Measurements from ENCODE around the gene SHANK2.

Gene SHANK2

DNA sequence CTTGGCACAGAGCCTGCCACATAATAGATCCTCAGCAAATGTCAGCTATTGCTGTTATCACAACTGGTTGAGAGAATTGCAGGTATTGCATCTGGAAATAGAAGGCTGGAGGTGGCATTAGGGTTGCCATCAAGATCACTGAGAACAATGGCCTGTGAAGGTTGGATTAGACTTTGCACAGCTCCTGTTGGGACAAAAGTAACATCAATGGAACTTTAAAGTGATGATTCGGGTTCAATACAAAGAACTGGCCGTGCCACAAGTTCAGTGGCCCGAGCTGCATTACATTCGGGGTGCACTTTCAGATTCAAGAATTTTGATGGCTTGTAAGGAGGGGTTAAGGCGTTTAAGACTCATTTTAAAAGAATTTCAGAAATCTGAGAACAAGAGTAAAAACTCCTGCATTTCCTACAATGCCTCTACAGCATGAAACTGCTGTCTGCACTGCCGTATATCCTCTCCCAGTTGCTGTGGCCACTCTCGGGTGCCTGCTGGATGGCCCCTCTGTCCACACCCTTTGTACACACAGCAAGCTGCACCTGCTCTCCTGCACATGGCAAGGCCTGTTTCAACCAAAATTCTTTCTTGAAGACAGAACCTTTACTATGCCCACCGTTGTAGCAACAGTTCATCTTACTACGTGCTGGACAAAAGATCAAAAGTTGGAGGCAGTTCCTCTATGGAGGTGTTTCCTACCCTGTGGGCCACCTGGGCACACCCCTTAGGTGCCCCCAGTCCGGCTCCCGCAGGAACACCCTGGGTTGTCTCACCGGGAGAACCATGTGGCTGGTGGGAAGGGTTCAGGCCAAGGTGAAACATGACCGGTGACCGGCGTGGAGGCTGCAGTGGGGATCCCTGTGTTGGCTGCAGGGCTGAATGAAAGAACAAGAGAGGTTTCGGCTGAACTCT is 17.5 kb upstream of the SHANK2 start:
- DNase-seq (ENCODE audit: low read depth): no peak

DNA sequence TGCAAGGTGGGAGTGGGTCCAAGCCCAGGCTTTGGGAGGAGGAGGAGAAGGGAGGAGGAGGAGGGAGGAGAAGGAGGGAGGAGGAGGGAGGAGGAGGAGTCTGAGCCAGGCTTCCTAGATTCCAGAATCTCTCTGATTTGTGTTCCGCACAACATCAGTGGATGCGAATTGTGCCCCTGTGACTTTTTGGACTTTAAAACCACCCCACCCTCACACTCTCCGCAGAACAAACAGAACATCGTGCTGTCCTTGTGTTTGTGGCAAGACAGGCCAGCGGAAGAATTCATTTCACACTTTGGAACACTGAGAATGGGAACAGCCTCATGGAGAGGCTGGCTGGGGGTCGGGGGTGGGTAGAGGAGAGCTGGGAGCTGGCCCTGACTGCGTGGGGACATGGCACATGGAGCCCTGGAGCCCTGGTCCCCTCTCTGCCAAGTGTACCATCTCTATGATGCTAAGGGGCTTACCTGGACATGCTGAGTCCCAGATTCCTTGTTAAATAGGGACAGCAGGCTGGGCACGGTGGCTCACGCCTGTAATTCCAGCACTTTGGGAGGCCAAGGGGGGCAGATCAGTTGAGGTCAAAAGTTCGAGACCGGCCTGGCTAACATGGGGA is 16.4 kb upstream of the SHANK2 start:
- DNase-seq (ENCODE audit: low read depth): no peak

DNA sequence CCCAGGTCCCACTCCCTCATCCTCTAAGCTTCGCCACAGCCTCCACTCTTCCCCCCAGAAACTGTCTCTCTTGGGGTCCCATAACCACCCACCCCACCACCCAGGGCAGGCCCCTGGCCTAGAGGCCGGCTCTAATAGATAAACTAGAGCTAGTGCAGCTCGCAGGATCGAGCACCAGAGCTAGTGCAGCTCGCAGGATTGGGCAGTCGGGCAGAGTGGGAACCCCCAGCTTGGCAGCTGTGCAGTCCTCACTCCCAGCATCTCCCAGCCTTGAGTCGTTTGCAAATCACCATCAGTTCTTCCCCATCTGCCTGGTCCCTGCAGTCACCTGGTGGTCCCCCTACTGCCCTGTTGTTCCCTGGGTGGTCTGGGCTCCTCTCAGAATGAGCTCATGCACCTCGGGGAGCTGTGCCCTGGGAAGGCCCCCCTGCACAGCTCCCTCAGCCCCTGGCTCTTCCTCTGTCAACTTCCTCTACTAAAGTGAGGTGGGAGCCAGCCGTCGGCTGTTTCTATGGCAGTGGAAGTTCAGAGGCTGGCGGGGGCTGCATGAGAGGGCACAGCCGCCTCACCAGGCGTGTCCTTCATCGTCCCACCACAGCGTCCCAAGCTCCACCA is 15.5 kb upstream of the SHANK2 start:
- DNase-seq (ENCODE audit: low read depth): no peak

DNA sequence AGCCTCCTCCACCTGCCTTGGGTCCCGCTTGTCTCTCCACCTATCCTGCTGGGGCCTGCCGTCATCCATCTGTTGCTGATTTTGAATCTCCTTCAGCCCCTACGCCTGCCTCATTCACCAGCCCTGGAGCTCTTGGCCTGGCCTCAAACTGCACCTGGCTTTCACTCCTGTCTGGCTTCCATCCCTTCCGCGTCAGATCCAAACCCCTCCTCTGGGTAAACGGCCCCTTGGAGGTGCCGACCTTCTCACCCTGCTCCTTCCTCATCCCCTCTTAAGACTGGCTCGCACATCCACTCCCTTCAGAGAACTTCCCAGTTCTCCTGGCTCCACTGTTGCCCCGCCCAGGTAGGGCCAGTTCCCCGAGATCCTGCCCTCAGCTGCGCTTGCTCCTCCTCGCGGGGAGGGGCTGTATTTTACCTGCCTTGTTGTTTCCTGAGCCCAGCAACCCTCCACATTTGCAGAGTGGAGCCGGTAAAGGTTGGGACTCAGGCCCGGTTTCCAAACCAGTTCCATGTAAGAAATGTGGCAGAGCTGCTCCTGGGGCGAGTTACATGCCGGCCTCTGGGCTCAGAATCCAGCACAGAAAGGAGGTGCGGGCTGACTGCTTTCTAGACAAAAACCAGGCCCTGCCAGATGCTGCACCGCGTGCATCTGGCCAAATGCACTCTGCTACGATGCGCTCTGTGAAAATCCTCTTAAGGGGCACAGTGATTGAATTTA is 13.9 kb upstream of the SHANK2 start:
- no peak for DNase-seq (ENCODE audit: low read depth)

DNA sequence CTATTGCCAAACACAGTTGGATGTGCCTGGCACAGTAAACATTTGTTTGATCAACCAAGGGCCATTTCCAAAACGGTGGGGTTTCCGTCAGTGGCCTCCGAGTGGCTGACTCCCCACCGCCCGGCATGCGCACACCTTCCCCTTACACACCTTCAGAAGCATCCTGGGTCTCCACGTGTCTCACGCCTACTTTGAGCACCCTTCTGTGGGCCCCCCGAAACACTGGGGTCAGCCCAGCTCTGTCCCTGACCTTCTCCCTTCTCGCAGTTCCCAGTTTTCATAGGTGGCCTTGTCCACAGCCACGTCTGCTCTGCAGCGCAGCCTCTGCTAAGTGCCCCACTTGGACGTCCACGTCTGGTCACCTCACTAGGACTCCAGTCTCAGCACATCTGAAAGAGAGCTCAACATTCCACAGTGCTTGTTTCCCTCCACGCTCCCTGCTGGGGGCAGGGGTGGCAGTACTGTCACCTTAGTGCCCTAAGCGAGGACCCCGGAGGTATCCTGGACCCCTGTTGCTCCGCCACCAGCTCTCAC is 13.2 kb upstream of the SHANK2 start:
- no peak for DNase-seq (ENCODE audit: low read depth)

DNA sequence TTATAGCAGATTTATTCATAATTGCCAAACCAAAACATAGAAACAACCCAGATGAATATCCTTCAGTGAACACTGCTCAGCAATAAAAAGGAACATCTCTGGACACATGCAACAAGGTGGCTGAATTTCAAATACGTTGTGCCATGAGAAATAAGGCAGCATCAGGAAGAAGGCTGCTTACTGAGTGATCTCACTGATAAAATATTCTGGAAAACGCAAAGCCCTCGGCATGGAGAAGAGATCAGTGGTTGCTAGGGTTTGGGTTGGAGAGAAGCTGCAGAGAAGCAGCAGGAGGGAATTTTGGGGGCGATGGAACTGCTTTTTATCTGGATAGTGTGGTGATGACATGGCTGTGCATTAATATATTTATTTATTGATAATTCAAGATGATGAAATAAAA is 11.0 kb upstream of the SHANK2 start:
- no peak for DNase-seq (ENCODE audit: low read depth)

DNA sequence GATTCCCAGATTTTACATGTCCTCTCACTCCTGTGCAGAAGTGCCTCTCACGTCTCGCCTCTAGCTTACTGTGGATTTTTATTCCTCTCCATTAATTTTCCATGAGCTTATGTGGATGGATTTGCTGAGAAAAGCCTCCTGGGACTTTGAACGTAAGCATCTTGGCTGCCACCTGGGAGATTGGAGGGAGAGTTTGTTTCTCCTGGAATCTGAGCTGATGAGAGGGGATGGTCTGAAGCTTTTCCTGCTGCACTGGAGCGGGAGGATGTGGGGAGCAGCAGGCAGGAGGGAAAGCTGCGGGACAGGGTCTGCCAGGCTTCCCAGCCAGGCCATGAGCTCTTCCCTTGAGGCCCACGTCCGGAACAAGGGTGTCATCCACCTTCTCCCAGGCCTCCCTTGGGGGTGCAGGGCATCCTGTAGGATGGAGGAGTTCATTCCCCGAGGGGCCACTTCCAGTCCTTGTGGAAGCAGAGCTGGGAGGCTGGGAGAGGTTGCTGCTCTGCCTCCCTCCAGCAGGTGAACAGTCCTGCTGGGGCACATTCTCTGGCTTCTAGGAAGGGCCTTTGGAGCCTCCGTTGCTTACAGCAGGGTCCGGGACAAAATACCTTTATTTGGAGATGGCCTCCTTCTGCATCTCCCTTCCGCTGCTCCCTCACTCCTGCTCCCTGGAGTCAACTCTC is 3.6 kb upstream of the SHANK2 start:
- no peak for DNase-seq (ENCODE audit: low read depth)

DNA sequence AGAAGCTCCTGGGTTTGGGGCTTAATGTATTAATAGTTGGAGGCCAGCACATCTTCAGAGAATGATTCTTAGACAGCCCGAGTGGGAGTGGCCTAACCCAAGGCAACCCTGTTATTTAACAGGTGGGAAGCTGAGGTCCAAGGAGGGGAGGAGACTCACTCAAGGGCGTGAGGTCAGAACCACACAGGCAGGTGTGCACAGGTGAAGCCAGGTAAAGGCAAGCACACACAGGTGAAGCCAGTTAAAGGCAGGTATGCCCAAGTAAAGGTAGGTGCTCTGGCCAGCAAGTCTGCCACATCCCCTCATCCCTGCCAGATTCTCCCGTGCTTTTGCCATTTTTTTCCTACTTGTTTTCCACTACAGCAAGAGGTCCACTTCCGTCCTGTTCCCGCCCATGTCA is 2.9 kb upstream of the SHANK2 start:
- DNase-seq (ENCODE audit: low read depth): no peak

DNA sequence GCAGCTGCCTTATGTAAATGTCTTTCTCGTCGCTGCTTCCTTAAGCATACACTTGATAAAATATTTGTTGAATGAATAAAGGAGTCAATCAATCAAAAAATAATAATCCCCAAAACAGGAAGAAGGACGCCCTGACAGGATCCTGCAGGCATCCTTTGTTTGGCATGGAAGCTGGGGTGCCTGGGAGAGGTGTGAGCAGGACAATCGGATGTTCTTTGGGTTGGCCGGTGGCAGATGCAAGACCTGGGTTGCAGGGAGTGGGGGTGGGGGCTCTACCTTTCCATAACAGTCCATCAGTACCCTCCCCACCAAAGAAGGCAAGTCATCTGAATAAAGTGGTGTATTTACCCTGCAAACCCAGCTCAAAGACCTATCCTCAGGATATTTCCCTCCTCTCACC is 1.4 kb upstream of the SHANK2 start:
- DNase-seq (ENCODE audit: low read depth): no peak

DNA sequence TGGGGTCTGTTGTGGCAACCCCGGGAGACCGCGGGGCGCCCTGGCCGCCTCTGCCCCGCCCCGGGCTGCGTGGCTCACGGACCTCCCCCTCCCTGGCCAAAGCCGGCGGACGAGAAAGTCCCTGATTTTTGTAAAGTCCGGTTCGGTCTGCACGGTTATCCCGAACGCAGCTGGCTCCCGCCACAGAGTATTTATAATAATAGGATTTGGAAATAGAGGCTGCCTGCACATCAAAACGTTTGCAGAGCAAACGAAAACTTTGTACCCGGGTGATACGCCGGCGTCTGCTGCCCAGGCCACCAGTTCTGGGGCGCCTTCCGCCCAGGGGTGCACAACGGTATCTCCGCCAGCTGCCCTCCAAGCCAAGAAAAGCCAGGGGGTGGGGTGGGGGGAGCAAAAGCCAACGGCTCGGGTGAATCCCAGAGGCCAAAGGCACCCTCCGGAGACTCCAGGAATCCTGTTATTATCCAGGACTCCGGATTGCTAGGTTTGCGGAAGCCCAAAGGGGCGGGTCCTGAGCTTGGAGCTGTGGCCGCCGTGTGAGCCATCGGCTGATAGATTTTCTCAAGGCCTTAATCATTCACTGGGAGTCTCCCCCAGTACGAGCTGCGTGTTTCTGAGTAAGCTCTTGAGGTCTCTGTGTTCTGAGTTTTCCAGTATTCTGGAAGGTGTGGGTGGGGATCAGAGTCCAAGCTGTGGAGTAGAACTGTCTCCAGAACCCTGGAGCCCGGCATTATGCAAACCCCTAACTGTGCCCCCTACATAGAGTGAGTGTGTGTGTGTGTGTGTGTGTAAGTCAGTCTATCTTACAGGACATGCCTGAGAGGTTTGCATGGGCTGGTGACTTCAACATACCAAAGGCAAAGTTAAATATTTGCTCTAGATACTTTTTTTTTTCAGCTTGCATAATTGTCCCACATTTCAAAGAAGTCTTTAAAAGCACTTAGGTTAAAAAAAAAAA is 673 bp upstream of the SHANK2 start:
- no peak for DNase-seq (ENCODE audit: low read depth)

DNA sequence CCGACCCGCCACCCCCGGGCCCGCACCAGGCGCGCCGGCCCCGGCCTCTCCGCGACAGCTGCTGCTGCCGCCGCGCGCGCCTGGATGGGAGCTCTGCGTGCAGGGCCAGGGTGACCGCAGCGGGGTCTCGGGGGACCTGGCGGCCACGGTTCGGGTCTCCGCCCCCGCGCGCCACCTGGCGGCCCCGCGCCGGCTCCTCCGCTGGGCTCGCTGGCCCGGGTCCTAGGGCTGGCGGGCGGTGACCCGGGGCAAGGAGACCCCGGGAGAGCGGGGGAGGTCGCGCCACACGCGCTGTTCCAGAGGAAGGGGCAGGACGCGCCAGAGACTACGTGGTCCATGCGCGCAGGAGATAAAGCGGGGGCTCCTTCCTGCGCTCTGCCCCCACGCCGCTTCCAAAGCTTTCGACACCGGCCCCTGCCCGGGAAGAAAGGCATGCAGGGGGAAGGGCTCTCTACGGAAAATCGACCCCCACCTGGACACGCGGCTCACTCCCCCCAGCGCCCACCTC is 562 bp downstream of the SHANK2 start:
- no peak for DNase-seq (ENCODE audit: low read depth)

DNA sequence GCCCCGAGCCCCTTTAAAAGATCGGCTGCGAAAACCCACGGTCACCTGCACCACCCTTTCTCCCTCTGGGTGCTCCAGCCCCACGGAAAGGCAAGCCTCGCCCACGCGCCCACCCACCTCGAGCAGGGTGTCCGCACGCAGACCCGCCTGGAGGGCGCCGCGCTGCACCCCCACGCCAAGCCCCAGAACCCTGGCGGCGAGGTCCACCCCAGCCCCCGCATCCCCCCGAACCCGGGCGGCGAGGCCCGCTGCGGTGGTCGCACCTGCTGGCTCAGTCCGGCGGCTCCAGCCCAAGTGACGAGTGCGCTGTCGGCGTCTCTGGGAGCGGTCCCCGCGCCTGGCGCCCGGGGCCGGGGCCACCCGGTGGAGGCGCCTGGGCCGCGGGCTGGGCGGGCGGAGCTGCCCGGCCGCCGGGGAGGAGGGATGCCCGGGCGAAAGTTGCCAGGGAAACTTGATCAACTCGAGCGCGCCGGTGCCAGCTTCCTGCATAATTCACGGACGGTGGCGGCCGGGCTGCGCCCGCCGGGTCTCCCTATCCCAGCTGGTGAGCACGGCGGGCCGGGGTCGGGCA is 1.1 kb downstream of the SHANK2 start:
- DNase-seq (ENCODE audit: low read depth): no peak

DNA sequence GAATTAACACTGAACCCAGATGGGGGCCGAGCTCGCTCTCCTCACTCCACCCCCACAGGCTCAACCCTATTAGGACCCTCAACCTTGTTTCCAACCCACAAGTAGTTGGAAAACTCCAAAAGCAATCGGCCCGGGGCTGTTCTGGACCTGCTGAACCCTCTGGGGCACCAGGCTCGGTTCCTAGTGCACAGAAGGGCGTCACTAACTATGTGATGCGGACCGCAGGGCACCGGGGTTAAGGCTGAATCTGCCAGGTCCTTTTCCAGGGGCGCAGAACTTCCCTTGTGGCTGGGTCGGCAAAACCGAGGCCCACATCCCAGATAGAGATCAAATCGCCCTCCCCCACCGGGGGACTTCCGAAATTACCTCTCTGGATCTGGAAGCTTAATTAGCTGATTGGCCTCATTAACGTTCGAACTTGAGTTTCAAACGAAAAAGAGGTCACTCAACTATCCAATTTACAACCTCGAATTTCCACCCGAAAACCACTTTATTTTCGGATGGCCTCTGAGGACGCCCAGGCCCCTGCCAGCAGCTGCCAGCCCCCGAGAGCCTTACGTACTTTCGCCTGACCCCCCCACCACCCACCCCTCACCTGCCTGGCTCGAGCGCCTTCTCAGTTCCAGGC is 1.7 kb downstream of the SHANK2 start:
- DNase-seq (ENCODE audit: low read depth): no peak

DNA sequence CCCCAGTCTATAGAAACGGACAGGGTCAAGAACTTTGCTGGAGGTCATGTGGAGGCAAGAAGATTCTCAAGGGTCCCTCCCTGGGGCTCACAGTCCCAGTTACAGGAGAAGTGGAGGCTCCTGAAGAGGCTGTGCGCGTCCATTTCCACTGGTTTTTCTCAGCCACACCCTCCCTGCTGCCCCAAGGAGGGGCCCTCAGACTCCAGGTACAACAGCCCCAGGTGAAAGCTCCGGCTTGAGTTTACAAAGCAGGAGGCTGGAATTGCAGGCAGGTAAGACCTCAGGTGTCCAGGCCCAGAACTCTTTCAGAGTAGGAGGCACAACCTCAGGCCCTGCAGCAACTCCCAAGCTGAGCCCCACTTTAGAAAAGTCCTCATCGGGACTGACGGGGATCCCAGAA is 3.1 kb downstream of the SHANK2 start:
- no peak for DNase-seq (ENCODE audit: low read depth)

DNA sequence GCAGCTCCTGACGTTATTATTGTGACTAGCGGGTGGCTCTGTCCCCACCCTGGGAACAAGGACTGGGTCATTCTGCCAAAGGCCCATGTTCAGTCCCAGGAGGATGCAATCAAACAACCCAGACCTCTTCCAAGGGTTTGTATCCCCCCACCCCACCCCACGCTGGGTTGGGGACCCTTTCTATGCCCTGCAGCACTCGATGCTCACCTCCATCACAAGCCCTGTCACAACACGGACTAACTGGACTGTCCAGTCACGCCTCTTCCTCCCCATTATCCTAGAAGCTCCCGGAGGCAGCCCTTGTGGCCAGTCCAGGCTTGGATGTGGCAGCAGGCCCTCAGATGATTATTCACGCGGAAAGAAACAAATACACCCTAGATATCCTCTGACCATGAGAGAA is 3.7 kb downstream of the SHANK2 start:
- DNase-seq (ENCODE audit: low read depth): no peak

DNA sequence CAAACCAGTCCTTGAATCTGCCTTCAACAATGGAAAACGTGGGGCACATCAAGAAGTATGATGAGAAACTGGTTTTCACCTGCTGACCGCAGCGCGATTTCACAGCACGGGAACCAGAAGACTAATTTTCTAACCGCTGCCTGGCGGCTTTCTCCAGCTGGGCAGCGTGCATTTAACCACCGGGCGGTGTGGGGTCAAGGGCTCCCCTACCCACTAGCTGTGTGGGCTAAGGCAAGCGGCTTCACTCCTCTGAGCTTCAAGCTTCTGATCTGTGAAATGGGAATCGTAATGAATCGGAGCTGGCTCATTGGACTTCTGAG is 4.2 kb downstream of the SHANK2 start:
- DNase-seq (ENCODE audit: low read depth): no peak

DNA sequence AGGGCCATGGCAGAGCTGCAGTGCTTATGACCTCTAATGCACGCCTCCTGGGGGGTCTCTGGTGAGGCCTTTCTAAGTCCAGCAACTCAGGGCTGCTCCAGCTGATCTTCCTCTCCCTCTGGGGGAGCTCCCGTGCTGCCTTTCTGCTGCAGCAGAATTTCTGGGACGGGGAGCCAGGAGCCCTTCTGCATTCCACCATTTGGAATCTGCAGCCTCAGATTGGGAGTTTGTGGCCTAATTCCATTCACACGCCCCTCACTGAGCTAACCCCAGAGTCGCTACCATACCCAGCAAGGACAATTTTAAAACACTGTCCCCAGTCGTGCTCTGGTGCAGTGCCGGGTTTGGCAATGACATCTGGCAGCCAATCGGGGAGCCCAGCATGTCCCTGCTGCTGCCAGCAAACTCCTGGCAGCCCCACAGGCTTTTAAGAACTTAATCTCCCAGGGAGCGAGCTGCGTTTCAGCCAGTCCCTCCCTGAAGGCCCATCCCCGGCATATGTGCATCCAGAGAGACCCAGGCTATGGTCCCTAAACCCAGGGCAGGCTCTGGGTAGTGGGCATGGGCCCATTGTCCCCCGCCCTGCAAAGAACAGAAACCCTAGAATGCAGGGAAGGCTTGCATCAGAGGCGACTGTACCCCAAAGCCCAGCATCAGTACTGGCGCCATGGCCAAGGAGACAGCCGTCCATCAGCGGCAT is 4.7 kb downstream of the SHANK2 start:
- no peak for DNase-seq (ENCODE audit: low read depth)

DNA sequence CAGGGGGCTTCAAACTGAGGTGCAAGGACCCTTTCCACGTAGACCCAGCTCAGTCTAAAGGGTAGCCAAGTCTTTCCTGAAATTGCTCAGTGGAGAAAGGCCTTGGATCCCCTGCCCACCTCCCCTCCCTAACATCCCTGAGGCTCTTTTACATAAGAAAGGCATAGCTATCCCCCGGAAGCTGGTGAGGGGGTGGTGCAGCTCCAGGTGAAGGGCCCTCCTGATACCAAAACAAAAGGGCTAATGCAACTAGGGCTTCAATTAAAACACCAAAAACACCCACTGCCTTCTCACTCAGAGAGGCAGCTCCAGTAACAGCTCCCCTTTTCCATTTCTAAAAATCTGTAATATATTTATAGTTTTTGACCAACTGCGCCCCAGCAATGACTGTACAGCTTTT is 5.8 kb downstream of the SHANK2 start:
- DNase-seq (ENCODE audit: low read depth): no peak

All from stimulated activated CD8-positive, alpha-beta memory T cell treated with anti-CD3 and anti-CD28 coated beads, Interleukin-12 subunit alpha, Interleukin-12 subunit beta, amount 100 ng/mL, for 4 hours (primary cell).